ENCODE data around the gene PUM2. TPM values are rescaled to one million over a fixed set of nuclear protein-coding genes. Genes with fewer than 3 reads are reported as not detected.
A peak's percentile ranks its signal among the peaks of the same experiment; 100 is the strongest.

Gene PUM2
- total and polyA plus RNA-seq, 9 donors, result 40.3 to 148 (median 95.9) TPM

DNA sequence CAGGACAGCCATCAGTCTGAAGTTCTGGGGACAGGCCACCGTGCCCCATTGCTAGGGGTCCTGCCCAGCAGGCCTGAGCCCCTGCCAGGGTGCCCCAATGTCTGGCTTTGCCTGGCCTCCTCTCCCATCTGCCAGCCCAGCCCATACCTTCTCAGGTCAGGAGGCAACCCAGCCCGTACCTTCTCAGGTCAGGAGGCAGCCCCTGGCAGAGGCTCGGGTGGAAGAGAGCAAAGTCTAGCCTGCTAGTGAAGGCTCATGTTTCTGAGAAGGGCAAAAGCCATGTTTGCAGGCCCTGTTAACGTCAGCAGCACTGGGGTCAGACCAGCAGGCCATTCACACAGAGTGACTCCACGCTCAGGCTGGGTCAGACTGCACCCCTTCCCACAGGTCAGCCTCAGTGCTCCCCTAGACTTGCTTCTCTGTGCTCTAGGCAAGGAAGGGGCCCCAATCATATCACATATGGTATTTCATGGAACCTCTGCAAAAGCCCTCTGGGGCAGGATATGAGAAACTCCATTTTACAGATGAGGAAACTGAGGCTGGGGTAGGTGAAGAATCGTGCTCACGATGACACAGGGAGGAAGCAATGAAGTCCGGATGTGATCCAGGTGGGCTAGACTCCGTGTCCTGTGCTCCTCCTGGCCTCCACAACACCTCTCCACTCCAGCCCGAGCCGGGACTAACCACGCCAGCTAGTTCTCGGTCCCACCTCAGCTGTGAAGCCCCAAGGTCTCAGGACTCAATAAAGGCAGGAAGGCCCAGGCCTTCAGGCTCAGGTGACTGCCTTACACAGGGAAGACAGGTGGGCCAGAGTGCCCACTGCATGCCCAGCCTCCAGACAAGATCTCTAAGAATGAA, 135.2 kb downstream of the PUM2 start:
- 88 to 98% (median 96%) methylated on average over 10 to 13 of the region's 13 CpGs for WGBS, 3 donors
- no peaks in the 10 kb centered on the region for H3K27me3 ChIP-seq
- TF ChIP-seq, protein P1, sequence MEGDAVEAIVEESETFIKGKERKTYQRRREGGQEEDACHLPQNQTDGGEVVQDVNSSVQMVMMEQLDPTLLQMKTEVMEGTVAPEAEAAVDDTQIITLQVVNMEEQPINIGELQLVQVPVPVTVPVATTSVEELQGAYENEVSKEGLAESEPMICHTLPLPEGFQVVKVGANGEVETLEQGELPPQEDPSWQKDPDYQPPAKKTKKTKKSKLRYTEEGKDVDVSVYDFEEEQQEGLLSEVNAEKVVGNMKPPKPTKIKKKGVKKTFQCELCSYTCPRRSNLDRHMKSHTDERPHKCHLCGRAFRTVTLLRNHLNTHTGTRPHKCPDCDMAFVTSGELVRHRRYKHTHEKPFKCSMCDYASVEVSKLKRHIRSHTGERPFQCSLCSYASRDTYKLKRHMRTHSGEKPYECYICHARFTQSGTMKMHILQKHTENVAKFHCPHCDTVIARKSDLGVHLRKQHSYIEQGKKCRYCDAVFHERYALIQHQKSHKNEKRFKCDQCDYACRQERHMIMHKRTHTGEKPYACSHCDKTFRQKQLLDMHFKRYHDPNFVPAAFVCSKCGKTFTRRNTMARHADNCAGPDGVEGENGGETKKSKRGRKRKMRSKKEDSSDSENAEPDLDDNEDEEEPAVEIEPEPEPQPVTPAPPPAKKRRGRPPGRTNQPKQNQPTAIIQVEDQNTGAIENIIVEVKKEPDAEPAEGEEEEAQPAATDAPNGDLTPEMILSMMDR (IDR thresholded peaks at IDR 0.05), result no peak
- TF ChIP-seq EP300 (IDR thresholded peaks at IDR 0.05) (no peak), POLR2A (IDR thresholded peaks at IDR 0.05) (no peak)
- DNase-seq, result no peak
- intact Hi-C loops (cut with DNase I), result no loop called here
- no peak overlapping the region for H3K4me3 ChIP-seq
- no peaks in the 10 kb centered on the region for H3K9me3 ChIP-seq
- H3K4me1 ChIP-seq (ENCODE audit: insufficient read depth), result peaks cover 11% of the 10 kb centered on the region
- no peak overlapping the region for H3K27ac ChIP-seq
- no peaks in the 10 kb centered on the region for H3K36me3 ChIP-seq

DNA sequence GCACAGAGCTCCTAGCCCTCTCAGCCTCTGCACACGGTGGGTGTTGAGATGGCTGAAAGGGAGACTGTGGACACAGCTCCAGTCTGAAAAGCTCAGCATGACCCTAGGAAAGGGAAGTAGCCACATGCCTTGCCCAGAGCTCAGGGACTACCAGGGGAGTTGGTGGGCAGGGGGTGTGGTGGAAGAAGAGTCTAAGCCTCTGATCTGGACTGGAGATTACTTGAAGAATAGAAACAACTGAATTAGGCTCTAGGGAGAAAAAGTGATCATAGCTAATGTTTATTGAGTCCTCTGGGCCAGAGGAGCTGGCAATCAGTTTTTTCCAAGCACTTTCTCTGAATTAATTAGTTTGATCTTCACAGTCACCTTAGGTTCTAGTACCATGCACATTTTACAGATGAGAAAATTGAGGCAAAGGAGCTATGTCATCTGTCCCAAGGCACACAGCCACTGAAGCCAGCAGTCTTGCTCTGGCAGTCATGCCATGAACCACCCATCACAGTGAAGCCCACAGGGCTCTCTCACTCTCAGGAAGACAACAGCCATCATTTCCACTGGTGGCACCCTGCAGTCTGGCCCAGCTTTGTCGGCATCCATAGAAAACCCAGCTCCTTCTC, 136.0 kb downstream of the PUM2 start:
- no peak overlapping the region for H3K27ac ChIP-seq
- DNase-seq, result no peak
- no peaks in the 10 kb centered on the region for H3K27me3 ChIP-seq
- intact Hi-C loops (cut with DNase I), result no loop called here
- WGBS, 3 donors, result 76 to 85% (median 82%) methylated on average over 2 of the region's 2 CpGs
- no peaks in the 10 kb centered on the region for H3K9me3 ChIP-seq
- peaks cover 11% of the 10 kb centered on the region for H3K4me1 ChIP-seq (ENCODE audit: insufficient read depth)
- TF ChIP-seq, protein P1 (IDR thresholded peaks at IDR 0.05), result no peak
- TF ChIP-seq EP300 (IDR thresholded peaks at IDR 0.05) (no peak), POLR2A (IDR thresholded peaks at IDR 0.05) (no peak)
- no peak overlapping the region for H3K4me3 ChIP-seq
- no peaks in the 10 kb centered on the region for H3K36me3 ChIP-seq

DNA sequence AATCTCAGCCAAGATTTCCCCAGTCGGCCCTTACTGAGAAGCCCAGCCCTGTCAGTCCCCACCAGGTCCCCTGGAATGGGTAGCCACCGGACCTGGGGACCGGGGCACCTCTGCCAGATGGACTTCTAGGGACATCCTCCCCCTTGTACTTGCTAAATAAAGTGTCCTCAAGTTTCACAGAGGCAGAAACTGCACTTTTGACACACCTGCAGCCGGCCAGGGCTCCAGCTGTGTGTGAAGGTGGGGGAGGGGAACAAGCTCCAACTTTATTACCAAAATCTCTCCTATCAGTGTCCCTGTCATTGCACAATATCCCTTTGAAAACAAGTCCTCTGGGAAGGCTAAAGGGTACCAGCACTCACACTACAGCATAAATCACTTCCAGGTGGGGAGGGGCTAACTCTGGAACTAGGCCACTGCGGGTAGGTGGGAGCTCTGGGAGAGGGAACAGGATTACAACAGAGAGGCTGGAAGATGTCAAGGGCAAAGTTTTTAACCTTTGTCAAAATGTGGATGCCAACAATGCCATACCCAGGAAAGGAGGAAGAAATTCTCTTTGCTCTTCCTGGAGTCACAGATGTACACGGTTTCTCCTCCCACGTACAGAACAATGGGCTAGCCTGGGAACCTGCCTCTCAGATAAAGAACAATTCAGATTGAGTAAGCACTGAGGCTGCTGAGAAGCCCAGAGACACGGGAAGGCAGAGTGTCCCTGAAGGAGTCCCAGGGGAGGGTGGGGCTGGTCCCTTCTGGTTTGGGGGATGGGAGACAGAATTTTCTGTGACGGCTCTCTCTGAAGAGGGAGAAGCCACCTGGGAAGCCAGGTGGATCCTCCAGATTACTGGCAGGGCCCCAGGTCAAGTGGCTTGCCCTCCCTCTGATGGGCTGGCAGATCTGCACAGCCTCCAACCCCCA, 136.7 kb downstream of the PUM2 start:
- Histone ChIP-seq H3K36me3 (no peaks in the 10 kb centered on the region), H3K27me3 (no peaks in the 10 kb centered on the region), H3K4me3 (no peak overlapping the region), H3K27ac (peak overlapping the region in 1 of 2 donors; percentile 72), H3K4me1 (ENCODE audit: insufficient read depth) (peaks cover 11% of the 10 kb centered on the region), H3K9me3 (no peaks in the 10 kb centered on the region)
- WGBS, 3 donors, result 78 to 83% (median 82%) methylated on average over 9 of the region's 9 CpGs
- intact Hi-C loops (cut with DNase I), result no loop called here
- DNase-seq, result no peak
- TF ChIP-seq EP300 (IDR thresholded peaks at IDR 0.05) (no peak), POLR2A (IDR thresholded peaks at IDR 0.05) (no peak)
- TF ChIP-seq, protein P1 (IDR thresholded peaks at IDR 0.05), result no peak

DNA sequence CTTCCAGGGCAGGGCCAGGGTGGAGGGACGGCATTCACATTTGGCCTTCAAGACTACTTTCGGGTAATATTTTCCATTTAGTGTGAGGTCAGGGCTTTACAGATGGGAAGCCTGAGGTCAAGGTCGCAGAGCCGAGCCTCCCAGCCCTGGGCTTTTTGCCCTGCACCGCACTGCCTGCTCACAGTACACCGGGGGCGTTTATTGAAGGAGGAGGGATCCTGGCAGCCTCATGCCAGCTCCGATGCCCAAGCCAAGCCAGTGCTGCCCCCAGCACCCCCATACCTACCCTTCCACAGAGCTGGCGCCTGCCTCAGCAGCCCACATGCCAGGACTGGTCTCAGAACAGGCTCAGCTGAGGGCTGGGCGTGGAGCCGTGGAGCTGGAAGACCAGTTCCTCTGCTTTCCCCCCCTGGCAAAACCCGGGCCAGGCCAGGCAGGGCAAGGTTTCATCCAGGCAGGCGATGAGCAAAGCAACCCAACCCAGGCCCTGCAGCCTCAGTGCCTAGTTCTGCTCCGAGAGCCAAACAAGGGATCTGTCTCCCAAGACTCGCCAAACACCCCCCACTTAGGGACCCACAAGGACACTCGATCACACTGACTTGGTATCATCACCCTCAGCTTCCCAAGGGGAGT, 137.7 kb downstream of the PUM2 start:
- intact Hi-C loops (cut with DNase I), result no loop called here
- peak; percentile 55 to 85 (median 65) for DNase-seq
- H3K27ac ChIP-seq, result peak overlapping the region in 1 of 2 donors; percentile 72
- no peaks in the 10 kb centered on the region for H3K9me3 ChIP-seq
- TF ChIP-seq, protein P1 (IDR thresholded peaks at IDR 0.05), result no peak
- no peak for TF ChIP-seq EP300 (IDR thresholded peaks at IDR 0.05)
- TF ChIP-seq POLR2A (IDR thresholded peaks at IDR 0.05), result no peak
- no peaks in the 10 kb centered on the region for H3K36me3 ChIP-seq
- WGBS, 3 donors, result 36 to 58% (median 36%) methylated on average over 12 to 16 of the region's 16 CpGs
- H3K4me3 ChIP-seq, result no peak overlapping the region
- H3K27me3 ChIP-seq, result no peaks in the 10 kb centered on the region
- H3K4me1 ChIP-seq (ENCODE audit: insufficient read depth), result peaks cover 11% of the 10 kb centered on the region
